ENCODE results near the gene PDCD4.

The PDCD4 gene

DNA sequence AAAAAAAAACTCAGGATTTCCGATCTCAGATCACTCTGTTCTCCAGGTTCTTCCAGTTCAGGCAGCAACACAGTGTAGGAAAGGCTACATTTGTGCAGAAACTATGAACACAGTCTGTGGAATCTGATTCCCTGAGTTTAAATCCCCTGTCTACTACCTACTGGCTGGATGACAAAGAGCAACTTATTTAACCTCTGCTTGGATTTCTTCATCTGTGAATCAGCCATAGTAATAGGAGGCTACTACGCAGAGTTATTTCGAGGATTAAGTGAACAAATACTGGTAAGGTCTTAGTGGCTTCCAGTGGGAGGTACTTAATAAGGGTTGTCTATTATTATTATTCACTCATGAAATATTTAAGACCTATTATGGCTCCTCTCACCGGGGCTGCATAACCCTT, 44.3 kb upstream of the PDCD4 start:
- DNase-seq (ENCODE audit: extremely low spot score): no peak
- TF ChIP-seq, protein P1, sequence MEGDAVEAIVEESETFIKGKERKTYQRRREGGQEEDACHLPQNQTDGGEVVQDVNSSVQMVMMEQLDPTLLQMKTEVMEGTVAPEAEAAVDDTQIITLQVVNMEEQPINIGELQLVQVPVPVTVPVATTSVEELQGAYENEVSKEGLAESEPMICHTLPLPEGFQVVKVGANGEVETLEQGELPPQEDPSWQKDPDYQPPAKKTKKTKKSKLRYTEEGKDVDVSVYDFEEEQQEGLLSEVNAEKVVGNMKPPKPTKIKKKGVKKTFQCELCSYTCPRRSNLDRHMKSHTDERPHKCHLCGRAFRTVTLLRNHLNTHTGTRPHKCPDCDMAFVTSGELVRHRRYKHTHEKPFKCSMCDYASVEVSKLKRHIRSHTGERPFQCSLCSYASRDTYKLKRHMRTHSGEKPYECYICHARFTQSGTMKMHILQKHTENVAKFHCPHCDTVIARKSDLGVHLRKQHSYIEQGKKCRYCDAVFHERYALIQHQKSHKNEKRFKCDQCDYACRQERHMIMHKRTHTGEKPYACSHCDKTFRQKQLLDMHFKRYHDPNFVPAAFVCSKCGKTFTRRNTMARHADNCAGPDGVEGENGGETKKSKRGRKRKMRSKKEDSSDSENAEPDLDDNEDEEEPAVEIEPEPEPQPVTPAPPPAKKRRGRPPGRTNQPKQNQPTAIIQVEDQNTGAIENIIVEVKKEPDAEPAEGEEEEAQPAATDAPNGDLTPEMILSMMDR (IDR thresholded peaks at IDR 0.05; ENCODE audit: control extremely low read depth, extremely low read depth, low read depth, missing control alignments): no peak
- ChIA-PET CTCF (interaction anchor here (1.1 to 2.8 kb wide), 5 partner anchors 9 to 24 kb away, joined by 3 to 19 read pairs (median 6); no protein-coding TSS in a partner anchor), POLR2A (no interaction called here)

DNA sequence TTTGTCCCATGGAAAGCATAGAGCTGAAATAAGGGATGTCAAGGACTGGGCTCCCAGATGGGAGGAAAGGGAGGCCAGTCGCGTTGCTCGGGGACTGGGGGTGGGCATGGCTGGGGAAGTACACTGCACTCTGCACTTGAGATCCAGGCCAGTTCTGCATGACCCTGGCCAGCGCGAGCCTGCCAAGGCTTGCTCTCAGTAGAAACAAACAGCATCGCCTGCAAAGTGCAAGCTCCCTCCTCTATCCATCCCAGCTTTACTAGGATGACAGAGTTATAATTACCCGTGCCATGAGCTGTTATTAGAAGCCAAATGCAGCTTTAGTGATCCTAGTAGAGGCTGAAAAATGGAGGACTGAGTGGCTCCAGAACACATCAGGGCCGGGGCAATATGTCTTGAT, 43.9 kb upstream of the PDCD4 start:
- TF ChIP-seq, protein P1 (IDR thresholded peaks at IDR 0.05; ENCODE audit: control extremely low read depth, extremely low read depth, low read depth, missing control alignments): no peak
- no peak for DNase-seq (ENCODE audit: extremely low spot score)
- ChIA-PET CTCF (interaction anchor here (1.1 to 2.8 kb wide), 6 partner anchors 9 to 24 kb away, joined by 3 to 19 read pairs (median 5); no protein-coding TSS in a partner anchor), POLR2A (no interaction called here)

GRCh38 chr10:110828525-110828924, 43.2 kb upstream of the PDCD4 start:
- TF ChIP-seq, protein P1 (IDR thresholded peaks at IDR 0.05; ENCODE audit: control extremely low read depth, extremely low read depth, low read depth, missing control alignments): no peak
- DNase-seq (ENCODE audit: extremely low spot score): no peak
- ChIA-PET POLR2A (interaction anchor here (0.7 kb wide), 1 partner anchor 8 kb away, joined by 3 read pairs; no protein-coding TSS in a partner anchor), CTCF (interaction anchor here (1.0 to 2.8 kb wide), 8 partner anchors 10 to 177 kb away, joined by 3 to 19 read pairs (median 4); no protein-coding TSS in a partner anchor)

- DNase-seq (ENCODE audit: extremely low spot score): no peak
- TF ChIP-seq, protein P1 (IDR thresholded peaks at IDR 0.05; ENCODE audit: control extremely low read depth, extremely low read depth, low read depth, missing control alignments): no peak
- ChIA-PET POLR2A (no interaction called here), CTCF (interaction anchor here (1.0 to 2.2 kb wide), 6 partner anchors 11 to 178 kb away, joined by 3 to 15 read pairs (median 4); no protein-coding TSS in a partner anchor)
Measured at GRCh38 chr10:110829721-110830410, 41.9 kb upstream of the PDCD4 start.

DNA sequence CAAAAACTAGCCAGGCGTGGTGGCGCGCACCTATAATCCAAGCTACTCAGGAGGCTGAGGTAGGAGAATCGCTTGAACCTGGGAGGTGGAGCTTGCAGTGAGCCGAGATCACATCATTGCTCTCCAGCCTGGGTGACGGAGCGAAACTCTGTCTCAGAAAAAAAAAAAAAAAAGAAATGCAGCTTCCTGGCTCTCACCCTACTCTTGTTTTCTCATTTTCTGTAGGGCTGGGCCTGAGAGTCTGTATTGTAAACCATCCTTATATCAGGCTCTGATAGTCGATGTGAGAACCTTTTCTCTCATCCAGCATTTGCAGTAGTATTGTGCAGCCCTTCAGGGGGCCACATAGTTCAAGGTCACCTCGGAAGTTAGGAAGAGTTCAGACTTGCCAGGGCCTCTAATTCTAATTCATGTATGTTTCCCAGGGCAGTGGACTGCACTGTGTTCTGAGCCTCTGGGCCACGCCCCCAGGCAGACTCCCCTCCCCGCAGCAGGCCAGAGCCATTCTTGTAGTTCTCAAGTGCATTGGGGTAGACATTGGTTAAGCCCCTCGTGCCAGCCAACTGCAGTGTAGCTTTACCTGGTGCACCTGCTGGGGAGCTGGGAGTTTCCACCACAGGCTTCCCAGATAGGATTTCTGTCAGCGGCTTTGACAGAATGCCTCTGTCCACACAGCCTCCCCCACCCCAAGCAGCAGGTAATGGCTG, 38.3 kb upstream of the PDCD4 start:
- ChIA-PET CTCF (interaction anchor here (0.9 to 1.5 kb wide), 4 partner anchors 9 to 29 kb away, joined by 3 to 4 read pairs (median 3); no protein-coding TSS in a partner anchor), POLR2A (no interaction called here)
- DNase-seq (ENCODE audit: extremely low spot score): no peak
- TF ChIP-seq, protein P1 (IDR thresholded peaks at IDR 0.05; ENCODE audit: control extremely low read depth, extremely low read depth, low read depth, missing control alignments): no peak

DNA sequence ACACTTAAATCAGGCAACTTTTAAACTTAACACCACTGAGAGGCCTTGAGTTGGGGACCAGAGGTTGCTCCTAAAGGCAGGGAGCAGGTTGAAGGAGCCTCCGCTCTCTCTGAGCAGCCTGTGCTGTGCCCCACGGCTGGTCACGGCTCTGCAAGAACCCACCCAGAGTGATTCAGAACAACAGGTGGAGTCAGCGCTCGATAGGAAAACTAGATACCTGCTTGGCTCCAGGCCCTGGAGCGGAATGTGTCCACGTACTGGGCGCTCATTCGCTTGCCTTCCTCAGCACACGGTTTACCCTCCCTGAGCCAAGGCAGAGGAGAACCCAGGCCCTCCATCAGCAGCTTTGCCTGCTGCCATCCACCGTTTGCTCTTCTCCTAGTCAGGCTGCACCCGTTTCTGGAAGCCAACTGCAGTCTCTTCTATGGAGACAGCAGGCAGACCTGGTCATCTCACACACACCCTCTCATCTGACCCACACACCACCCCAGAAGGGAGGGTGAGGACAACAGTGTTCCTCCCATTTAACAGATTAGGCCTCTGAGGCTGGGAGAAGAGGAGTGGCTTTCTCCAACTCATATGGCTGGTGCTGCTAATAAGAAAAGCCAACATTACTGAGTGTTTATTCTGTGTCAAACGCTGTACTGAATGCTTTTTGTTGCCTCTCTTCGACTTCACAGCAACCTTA, 37.6 kb upstream of the PDCD4 start:
- no peak for DNase-seq (ENCODE audit: extremely low spot score)
- TF ChIP-seq, protein P1 (IDR thresholded peaks at IDR 0.05; ENCODE audit: control extremely low read depth, extremely low read depth, low read depth, missing control alignments): no peak
- POLR2A ChIA-PET: interaction anchor here (0.6 kb wide), 1 partner anchor 9 kb away, joined by 3 read pairs; no protein-coding TSS in a partner anchor
- CTCF ChIA-PET: interaction anchor here (1.5 kb wide), 1 partner anchor 8 kb away, joined by 3 read pairs; no protein-coding TSS in a partner anchor
